HCT116 (cell line): Measurements from ENCODE around the gene MYRF. TPM values are rescaled to one million over a fixed set of nuclear protein-coding genes. Genes with fewer than 3 reads are reported as not detected.

Experiments used
- ATAC-seq: fragments of 200-7000 bp; cut with Tn5 transposase; 2 replicates; pipeline ENCODE4 v1.9.1; 2020; ENCODE audit warnings: mild to moderate bottlenecking, moderate library complexity
- BruUV-seq: library from RNA; stranded (reverse); fragments of 400-500 nt; replicated peaks from 2 replicates; lab custom pipeline; 2021; lab: Mats Ljungman, UMichigan
- CTCF ChIA-PET: fragments of 300-600 bp; sonication (Branson Sonifier 250); formaldehyde crosslinking; loops from one replicate; lab custom pipeline; 2021; ENCODE audit warnings: antibody characterized with exemption; lab: Charles Lee
- POLR2A ChIA-PET: fragments of 300-600, 350-600 bp; sonication (Branson Sonifier 250); formaldehyde crosslinking; loops from one replicate; lab custom pipeline; 2021; ENCODE audit warnings: antibody characterized with exemption; lab: Charles Lee
- RAD21 ChIA-PET, 2 experiments: fragments of 300-600 bp; sonication (Branson Sonifier 250); formaldehyde crosslinking; loops; one replicate each; lab custom pipeline; 2023; ENCODE audit warnings: low total read pairs in 2 of 2; ENCODE audit not compliant: uncharacterized antibody in 2 of 2, unreplicated experiment in 2 of 2, low non-redundant PET in 1 of 2; lab: Charles Lee
- DNase-seq: peaks from one replicate; pipeline ENCODE4 v3.0.0-alpha.2; 2010; ENCODE audit warnings: low read depth, low spot score
- H2AFZ ChIP-seq: fragments of 200-600 bp; shearing (Covaris generic), sonication (generic); 2 replicates; pipeline ENCODE4 v1.6.1; 2017; ENCODE audit warnings: low read depth, mixed run types, mixed read lengths, antibody characterized with exemption, low read length; ENCODE audit not compliant: poor library complexity, severe bottlenecking
- H3K27ac ChIP-seq: 2 replicates; pipeline ENCODE4 v1.5.1; 2012; ENCODE audit warnings: low read depth, low read length
- H3K27me3 ChIP-seq: fragments of 200-600 bp; sonication (generic); 2 replicates; pipeline ENCODE4 v1.6.1; 2016; ENCODE audit warnings: mixed run types, low read length, mixed read lengths; ENCODE audit not compliant: insufficient read depth
- H3K36me3 ChIP-seq, 2 experiments: fragments of 200-500 bp in 1 of 2; fragments of 200-600 bp in 1 of 2; sonication (Bioruptor generic) in 1 of 2; sonication (generic) in 1 of 2; 2 replicates each; pipeline versions ENCODE4 v1.5.1 to v1.6.1; 2014 to 2016; ENCODE audit warnings: low read length in 2 of 2, inconsistent platforms in 1 of 2, mixed read lengths in 1 of 2, mixed run types in 1 of 2; ENCODE audit not compliant: insufficient read depth in 2 of 2, control insufficient read depth in 1 of 2
- H3K4me1 ChIP-seq, 2 experiments: fragments of 200-600 bp in 1 of 2; sonication (generic) in 1 of 2; 2 replicates each; pipeline versions ENCODE4 v1.5.1 to v1.6.1; 2012 to 2017; ENCODE audit warnings: low read length in 2 of 2, inconsistent platforms in 1 of 2, mild to moderate bottlenecking in 1 of 2, mixed read lengths in 1 of 2, mixed run types in 1 of 2, moderate library complexity in 1 of 2; ENCODE audit not compliant: insufficient read depth in 2 of 2, control insufficient read depth in 1 of 2
- H3K4me2 ChIP-seq: fragments of 200-600 bp; sonication (generic); 2 replicates; pipeline ENCODE4 v1.6.1; 2017; ENCODE audit warnings: mixed run types, low read length, mixed read lengths
- H3K4me3 ChIP-seq, 2 experiments: fragments of 200-600 bp in 1 of 2; sonication (generic) in 1 of 2; replicated peaks in 1 of 2; 2 replicates each; pipeline ENCODE4 v1.5.1; 2011 to 2016; ENCODE audit warnings: low read length in 2 of 2, control low read depth in 1 of 2, low read depth in 1 of 2, mild to moderate bottlenecking in 1 of 2, mixed read lengths in 1 of 2, mixed run types in 1 of 2
- H3K79me2 ChIP-seq: fragments of 200-600 bp; sonication (generic); 2 replicates; pipeline ENCODE4 v1.6.1; 2017; ENCODE audit warnings: mild to moderate bottlenecking, mixed run types, low read length, moderate library complexity, mixed read lengths; ENCODE audit not compliant: insufficient read depth
- H3K9ac ChIP-seq: fragments of 200-600 bp; sonication (generic); 2 replicates; pipeline ENCODE4 v1.6.1; 2016; ENCODE audit warnings: low read length, mixed read lengths
- H3K9me2 ChIP-seq: fragments of 200-600 bp; sonication (generic), shearing (Covaris generic); 2 replicates; pipeline ENCODE4 v1.6.1; 2017; ENCODE audit warnings: mixed run types, mild to moderate bottlenecking, moderate library complexity; ENCODE audit not compliant: insufficient read depth
- H3K9me3 ChIP-seq, 2 experiments: fragments of 200-500 bp in 1 of 2; fragments of 200-600 bp in 1 of 2; sonication (Bioruptor generic) in 1 of 2; sonication (generic) in 1 of 2; 2 replicates each; pipeline ENCODE4 v1.6.1; 2014 to 2017; ENCODE audit warnings: low read length in 2 of 2, mixed read lengths in 2 of 2, inconsistent platforms in 1 of 2, low read depth in 1 of 2, mild to moderate bottlenecking in 1 of 2, mixed run types in 1 of 2, moderate library complexity in 1 of 2; ENCODE audit not compliant: control insufficient read depth in 1 of 2, insufficient read depth in 1 of 2
- H4K20me1 ChIP-seq: fragments of 200-600 bp; sonication (generic), shearing (Covaris generic); 2 replicates; pipeline ENCODE4 v1.6.1; 2017; ENCODE audit warnings: mixed run types, mild to moderate bottlenecking, moderate library complexity; ENCODE audit not compliant: insufficient read depth
- ATF3 ChIP-seq: IDR thresholded peaks from 2 replicates; pipeline ENCODE4 v1.6.1; 2012
- CBX3 ChIP-seq: IDR thresholded peaks from 2 replicates; pipeline ENCODE4 v1.6.1; 2012; ENCODE audit warnings: low read depth
- CEBPB ChIP-seq: IDR thresholded peaks from 2 replicates; pipeline ENCODE4 v1.6.1; 2012; ENCODE audit warnings: low read depth
- EGR1 ChIP-seq: IDR thresholded peaks from 2 replicates; pipeline ENCODE4 v1.6.1; 2012; ENCODE audit warnings: low read depth
- EZH2 ChIP-seq: fragments of 200-600 bp; sonication (generic); IDR thresholded peaks from 2 replicates; pipeline ENCODE4 v1.6.1; 2017; ENCODE audit warnings: antibody characterized with exemption, mixed run types
- EZH2phosphoT487 ChIP-seq: fragments of 200-600 bp; IDR thresholded peaks from 2 replicates; pipeline ENCODE4 v1.6.1; 2018; ENCODE audit warnings: antibody characterized with exemption, borderline replicate concordance
- POLR2AphosphoS5 ChIP-seq: IDR thresholded peaks from 2 replicates; pipeline ENCODE4 v1.6.1; 2011; ENCODE audit warnings: mild to moderate bottlenecking, low read depth, low read length, moderate library complexity
- RAD21 ChIP-seq: IDR thresholded peaks from 2 replicates; pipeline ENCODE4 v1.6.1; 2012; ENCODE audit warnings: low read depth, mild to moderate bottlenecking
- SP1 ChIP-seq: IDR thresholded peaks from 2 replicates; pipeline ENCODE4 v1.6.1; 2012; ENCODE audit warnings: low read depth
- SRF ChIP-seq: IDR thresholded peaks from 2 replicates; pipeline ENCODE4 v1.6.1; 2012; ENCODE audit warnings: low read depth
- YY1 ChIP-seq: IDR thresholded peaks from 2 replicates; pipeline ENCODE4 v1.6.1; 2011; ENCODE audit warnings: low read length, low read depth, moderate library complexity, mild to moderate bottlenecking; ENCODE audit not compliant: insufficient replicate concordance; ENCODE audit errors: extremely low read depth
- ZBTB33 ChIP-seq: IDR thresholded peaks from 2 replicates; pipeline ENCODE4 v1.6.1; 2011; ENCODE audit warnings: mild to moderate bottlenecking, low read length, moderate library complexity; ENCODE audit not compliant: insufficient replicate concordance; ENCODE audit errors: extremely low read depth
- ZNF274 ChIP-seq: fragments of 200-500 bp; sonication (Bioruptor generic); IDR thresholded peaks from 2 replicates; pipeline ENCODE4 v1.6.1; 2014; ENCODE audit warnings: mild to moderate bottlenecking, low read depth, low read length, inconsistent platforms
- intact Hi-C: fragments of 100-400 bp; cut with micrococcal nuclease; formaldehyde crosslinking; loops from 2 replicates; pipeline ENCODE4 v1.10.0; 2022
- total RNA-seq: library from RNA; stranded (reverse); gene quantifications from one replicate; pipeline ENCODE4 v1.2.1, GENCODE V29; 2021; ENCODE audit not compliant: unreplicated experiment
- TF ChIP-seq, protein P1 (sequence below), 3 experiments: fragments of 200-600 bp in 1 of 3; sonication (generic) in 1 of 3; IDR thresholded peaks in 2 of 3; conservative IDR thresholded peaks in 1 of 3; 2 replicates each; pipeline ENCODE4 v1.5.1; 2012 to 2017; ENCODE audit warnings: low read depth in 2 of 3, low read length in 2 of 3, antibody characterized with exemption in 1 of 3, borderline replicate concordance in 1 of 3, control low read depth in 1 of 3, mild to moderate bottlenecking in 1 of 3, mixed read lengths in 1 of 3, mixed run types in 1 of 3, moderate library complexity in 1 of 3; ENCODE audit not compliant: insufficient read depth in 1 of 3

MYRF gene
- total RNA-seq, 1 experiment from 2014 or later, result 52.3 TPM

DNA sequence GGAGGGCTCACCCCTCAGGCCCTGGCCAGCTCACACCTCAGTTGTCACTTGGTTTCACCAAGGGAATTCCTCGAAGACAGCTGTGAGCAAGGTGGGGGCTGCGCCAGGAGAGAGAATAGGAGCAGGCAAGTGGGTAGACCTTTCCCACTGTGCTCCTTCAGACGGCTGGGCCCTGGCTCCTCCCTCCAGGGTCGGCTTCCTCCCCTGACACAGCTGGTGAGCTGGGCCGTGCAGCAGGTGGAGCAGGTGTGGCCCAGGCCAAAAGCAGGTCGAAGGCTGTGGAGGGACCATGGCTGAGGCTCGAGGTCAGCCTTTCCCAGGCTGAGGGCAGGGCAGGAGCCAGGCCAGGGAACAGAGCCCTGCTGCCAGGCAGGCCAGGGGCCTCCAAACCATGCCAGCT lies 12.5 kb upstream of the MYRF start:
- no peaks in the 10 kb centered on the region for H4K20me1 ChIP-seq
- TF ChIP-seq ZBTB33, result no peak
- TF ChIP-seq CBX3, result no peak
- TF ChIP-seq CEBPB, result no peak
- TF ChIP-seq SP1, result no peak
- no peak for TF ChIP-seq RAD21
- TF ChIP-seq POLR2AphosphoS5, result no peak
- TF ChIP-seq ZNF274, result no peak
- no peak for TF ChIP-seq ATF3
- TF ChIP-seq EGR1, result no peak
- no peak for TF ChIP-seq SRF
- no peak for TF ChIP-seq EZH2
- TF ChIP-seq, protein P1, sequence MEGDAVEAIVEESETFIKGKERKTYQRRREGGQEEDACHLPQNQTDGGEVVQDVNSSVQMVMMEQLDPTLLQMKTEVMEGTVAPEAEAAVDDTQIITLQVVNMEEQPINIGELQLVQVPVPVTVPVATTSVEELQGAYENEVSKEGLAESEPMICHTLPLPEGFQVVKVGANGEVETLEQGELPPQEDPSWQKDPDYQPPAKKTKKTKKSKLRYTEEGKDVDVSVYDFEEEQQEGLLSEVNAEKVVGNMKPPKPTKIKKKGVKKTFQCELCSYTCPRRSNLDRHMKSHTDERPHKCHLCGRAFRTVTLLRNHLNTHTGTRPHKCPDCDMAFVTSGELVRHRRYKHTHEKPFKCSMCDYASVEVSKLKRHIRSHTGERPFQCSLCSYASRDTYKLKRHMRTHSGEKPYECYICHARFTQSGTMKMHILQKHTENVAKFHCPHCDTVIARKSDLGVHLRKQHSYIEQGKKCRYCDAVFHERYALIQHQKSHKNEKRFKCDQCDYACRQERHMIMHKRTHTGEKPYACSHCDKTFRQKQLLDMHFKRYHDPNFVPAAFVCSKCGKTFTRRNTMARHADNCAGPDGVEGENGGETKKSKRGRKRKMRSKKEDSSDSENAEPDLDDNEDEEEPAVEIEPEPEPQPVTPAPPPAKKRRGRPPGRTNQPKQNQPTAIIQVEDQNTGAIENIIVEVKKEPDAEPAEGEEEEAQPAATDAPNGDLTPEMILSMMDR (IDR thresholded peaks at IDR 0.05 in 2 of 3, conservative IDR thresholded peaks at IDR 0.05 in 1 of 3; ENCODE audit: borderline replicate concordance in 1 of 3, insufficient read depth in 1 of 3, low read depth in 2 of 3, low read length in 2 of 3), result no peak
- no peak for TF ChIP-seq YY1
- TF ChIP-seq EZH2phosphoT487, result no peak
- TF ChIP-seq, all 23 proteins: peak for 0
- RAD21 ChIA-PET, result no interaction called here
- no peaks in the 10 kb centered on the region for H3K79me2 ChIP-seq
- POLR2A ChIA-PET, result no interaction called here
- no peak overlapping the region for H3K4me2 ChIP-seq
- H3K9ac ChIP-seq, result no peak overlapping the region
- H3K4me3 ChIP-seq, result no peak overlapping the region
- CTCF ChIA-PET, result no interaction called here
- intact Hi-C loops, result no loop called here
- DNase-seq, result no peak
- no peaks in the 10 kb centered on the region for H3K36me3 ChIP-seq
- no peaks in the 10 kb centered on the region for H3K9me3 ChIP-seq
- H3K27ac ChIP-seq, result no peak overlapping the region
- no peaks in the 10 kb centered on the region for H3K27me3 ChIP-seq
- no peaks in the 10 kb centered on the region for H3K4me1 ChIP-seq
- H3K9me2 ChIP-seq, result no peaks in the 10 kb centered on the region
- ATAC-seq, result no peak
- H2AFZ ChIP-seq, result no peak overlapping the region
- BruUV-seq, result no TSS peak
